ENCODE data around the gene RSPH3. TPM values are rescaled to one million over a fixed set of nuclear protein-coding genes. Genes with fewer than 3 reads are reported as not detected.
"Not testable (repeated sequence)": the region's sequence is repeated elsewhere in the genome, so short reads cannot be mapped to it uniquely, and the experiment has no call there.

The RSPH3 gene
- polyA plus RNA-seq, 1 experiment = 2.0 TPM

DNA sequence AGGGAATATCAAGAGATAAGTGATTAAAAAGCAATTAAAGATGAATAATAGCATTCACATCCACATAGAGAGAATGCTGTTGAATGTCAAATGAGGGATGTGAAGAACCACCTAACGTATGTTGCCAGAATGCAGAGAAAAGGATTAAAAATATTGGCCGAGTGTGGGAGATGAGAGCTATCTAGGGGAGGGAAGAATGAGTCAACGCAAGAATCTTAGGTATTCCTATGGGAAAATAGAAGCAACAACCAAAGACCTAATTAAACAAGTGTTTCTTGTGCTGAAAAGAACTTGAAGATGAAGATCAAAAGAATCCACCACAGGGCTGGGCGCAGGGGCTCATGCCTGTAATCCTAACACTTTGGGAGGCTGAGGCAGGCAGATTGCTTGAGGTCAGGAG, 12.2 kb upstream of the RSPH3 start:
- Histone ChIP-seq H3K27ac (ENCODE audit: low read depth, low read length) (no peak overlapping the region), H3K9me3 (ENCODE audit: control insufficient read depth, insufficient read depth, low read length) (no peaks in the 10 kb centered on the region), H3K27me3 (ENCODE audit: control insufficient read depth, insufficient read depth, low read length) (no peaks in the 10 kb centered on the region), H3K4me3 (ENCODE audit: low read depth, low read length) (no peak overlapping the region)
- CTCF ChIA-PET = no interaction called here
- TF ChIP-seq, protein P1, sequence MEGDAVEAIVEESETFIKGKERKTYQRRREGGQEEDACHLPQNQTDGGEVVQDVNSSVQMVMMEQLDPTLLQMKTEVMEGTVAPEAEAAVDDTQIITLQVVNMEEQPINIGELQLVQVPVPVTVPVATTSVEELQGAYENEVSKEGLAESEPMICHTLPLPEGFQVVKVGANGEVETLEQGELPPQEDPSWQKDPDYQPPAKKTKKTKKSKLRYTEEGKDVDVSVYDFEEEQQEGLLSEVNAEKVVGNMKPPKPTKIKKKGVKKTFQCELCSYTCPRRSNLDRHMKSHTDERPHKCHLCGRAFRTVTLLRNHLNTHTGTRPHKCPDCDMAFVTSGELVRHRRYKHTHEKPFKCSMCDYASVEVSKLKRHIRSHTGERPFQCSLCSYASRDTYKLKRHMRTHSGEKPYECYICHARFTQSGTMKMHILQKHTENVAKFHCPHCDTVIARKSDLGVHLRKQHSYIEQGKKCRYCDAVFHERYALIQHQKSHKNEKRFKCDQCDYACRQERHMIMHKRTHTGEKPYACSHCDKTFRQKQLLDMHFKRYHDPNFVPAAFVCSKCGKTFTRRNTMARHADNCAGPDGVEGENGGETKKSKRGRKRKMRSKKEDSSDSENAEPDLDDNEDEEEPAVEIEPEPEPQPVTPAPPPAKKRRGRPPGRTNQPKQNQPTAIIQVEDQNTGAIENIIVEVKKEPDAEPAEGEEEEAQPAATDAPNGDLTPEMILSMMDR (IDR thresholded peaks at IDR 0.05; ENCODE audit: low read depth, low read length) = no peak
- POLR2A ChIA-PET = no interaction called here
- no peak for DNase-seq (ENCODE audit: low read depth, low spot score)

DNA sequence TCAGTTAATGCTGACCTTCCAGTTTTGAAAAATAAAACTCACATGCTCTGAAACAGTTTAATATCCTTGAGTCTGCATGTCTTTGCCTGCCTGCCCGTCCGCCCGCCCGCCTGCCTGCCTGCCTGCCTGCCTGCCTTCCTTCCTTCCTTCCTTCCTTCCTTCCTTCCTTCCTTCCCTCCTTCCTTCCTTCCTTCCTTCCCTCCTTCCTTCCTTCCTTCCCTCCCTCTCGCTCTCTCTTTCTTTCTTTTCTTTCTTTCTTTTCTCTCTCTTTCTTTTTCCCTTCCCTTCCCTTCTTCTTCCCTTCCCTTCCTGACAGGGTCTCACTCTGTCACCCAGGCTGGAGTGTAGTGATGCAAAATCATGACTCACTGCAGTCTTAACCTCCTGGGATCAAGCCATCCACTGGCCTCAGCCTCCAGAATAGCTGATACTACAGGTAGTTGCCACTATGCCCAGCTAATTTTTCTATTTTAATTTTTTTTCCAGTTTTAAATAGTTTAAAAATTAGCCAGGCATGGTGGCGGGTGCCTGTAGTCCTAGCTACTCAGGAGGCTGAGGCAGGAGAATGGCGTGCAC, 10.1 kb upstream of the RSPH3 start:
- not testable (repeated sequence) for H3K4me3 ChIP-seq (ENCODE audit: low read depth, low read length); H3K27ac ChIP-seq (ENCODE audit: low read depth, low read length); H3K9me3 ChIP-seq (ENCODE audit: control insufficient read depth, insufficient read depth, low read length); DNase-seq (ENCODE audit: low read depth, low spot score); H3K27me3 ChIP-seq (ENCODE audit: control insufficient read depth, insufficient read depth, low read length)
- POLR2A ChIA-PET = interaction anchor here (0.7 kb wide), 1 partner anchor 94 kb away, joined by 3 read pairs; no protein-coding TSS in a partner anchor
- CTCF ChIA-PET = interaction anchor here (0.9 to 7.1 kb wide), 4 partner anchors 10 to 126 kb away, joined by 3 to 54 read pairs (median 23); partner anchors contain the start of gene RSPH3

DNA sequence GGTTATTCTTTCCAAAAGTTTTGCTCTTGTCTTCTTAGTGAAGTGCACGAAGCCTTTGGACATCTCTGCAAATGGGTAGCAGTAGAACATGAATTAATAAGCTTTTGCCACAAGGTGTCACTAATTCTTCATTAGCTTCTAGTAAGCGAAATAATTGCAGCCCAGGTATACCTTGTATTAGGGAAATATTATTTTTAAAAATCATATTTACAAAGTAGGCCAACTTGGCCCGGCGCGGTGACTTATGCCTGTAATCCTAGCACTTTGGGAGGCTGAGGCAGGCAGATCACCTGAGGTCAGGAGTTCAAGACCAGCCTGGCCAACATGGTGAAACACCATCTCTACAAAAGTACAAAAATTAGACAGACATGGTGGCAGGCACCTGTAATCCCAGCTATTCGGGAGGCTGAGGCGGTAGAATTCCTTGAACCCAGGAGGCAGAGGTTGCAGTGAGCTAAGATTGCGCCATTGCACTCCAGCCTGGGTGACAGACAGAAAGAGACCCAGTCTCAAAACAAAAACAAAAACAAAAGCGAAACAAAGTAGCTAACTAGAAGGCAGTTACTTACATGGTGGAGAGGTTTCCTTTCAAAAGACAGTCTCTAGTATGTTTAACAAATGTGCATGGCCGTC, 8.8 kb upstream of the RSPH3 start:
- CTCF ChIA-PET = interaction anchor here (1.0 to 7.1 kb wide), 9 partner anchors 8 to 303 kb away, joined by 3 to 54 read pairs (median 5); partner anchors contain the start of gene RSPH3
- Histone ChIP-seq H3K4me3 (ENCODE audit: low read depth, low read length) (no peak overlapping the region), H3K27me3 (ENCODE audit: control insufficient read depth, insufficient read depth, low read length) (no peaks in the 10 kb centered on the region), H3K27ac (ENCODE audit: low read depth, low read length) (no peak overlapping the region), H3K9me3 (ENCODE audit: control insufficient read depth, insufficient read depth, low read length) (no peaks in the 10 kb centered on the region)
- POLR2A ChIA-PET = no interaction called here
- TF ChIP-seq, protein P1 (IDR thresholded peaks at IDR 0.05; ENCODE audit: low read depth, low read length) = peak; percentile 38
- no peak for DNase-seq (ENCODE audit: low read depth, low spot score)

DNA sequence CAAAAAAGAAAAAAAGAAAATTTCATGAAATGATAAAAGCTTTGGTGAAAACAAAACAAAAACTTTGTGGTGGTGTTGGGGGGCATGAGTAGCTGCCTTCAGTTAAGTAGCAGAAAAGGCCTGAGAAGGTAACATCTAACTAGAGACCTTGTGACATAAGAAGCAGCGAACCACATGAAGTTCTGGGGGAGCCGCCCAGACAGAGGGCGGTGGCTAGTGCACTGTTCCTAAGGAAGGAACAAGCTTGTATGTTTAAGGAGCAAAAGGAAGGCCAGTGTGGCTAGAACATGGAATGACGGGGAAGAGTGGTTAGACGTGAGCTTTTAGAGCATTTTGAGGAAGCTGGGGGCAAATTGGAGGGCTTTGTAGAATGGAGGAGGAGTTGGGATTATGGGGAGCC, 7.5 kb upstream of the RSPH3 start:
- CTCF ChIA-PET = interaction anchor here (0.6 to 7.1 kb wide), 5 partner anchors 10 to 128 kb away, joined by 3 to 54 read pairs (median 4); no protein-coding TSS in a partner anchor
- TF ChIP-seq, protein P1 (IDR thresholded peaks at IDR 0.05; ENCODE audit: low read depth, low read length) = no peak
- Histone ChIP-seq H3K4me3 (ENCODE audit: low read depth, low read length) (no peak overlapping the region), H3K27me3 (ENCODE audit: control insufficient read depth, insufficient read depth, low read length) (no peaks in the 10 kb centered on the region), H3K27ac (ENCODE audit: low read depth, low read length) (no peak overlapping the region), H3K9me3 (ENCODE audit: control insufficient read depth, insufficient read depth, low read length) (no peaks in the 10 kb centered on the region)
- POLR2A ChIA-PET = interaction anchor here (0.7 kb wide), 1 partner anchor 100 kb away, joined by 5 read pairs; no protein-coding TSS in a partner anchor
- no peak for DNase-seq (ENCODE audit: low read depth, low spot score)

DNA sequence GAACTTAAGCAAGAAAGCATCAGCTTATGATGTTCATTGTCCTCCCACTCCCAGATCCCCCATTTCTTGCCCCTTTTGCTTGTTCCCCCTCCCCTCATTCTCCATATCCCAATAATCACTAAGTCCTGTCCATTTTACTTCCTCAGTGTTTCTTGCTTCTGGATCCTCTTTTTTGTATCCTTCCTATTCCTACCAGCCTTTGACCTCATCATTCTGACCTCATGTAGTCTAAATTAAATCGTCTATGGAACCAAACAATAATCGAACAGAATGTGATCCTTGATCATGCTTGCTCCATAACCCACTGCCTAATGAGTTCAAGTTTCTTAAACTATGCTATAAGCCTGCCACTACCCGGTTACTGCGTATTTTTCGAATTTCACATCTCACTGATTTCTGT, 5.4 kb upstream of the RSPH3 start:
- TF ChIP-seq, protein P1 (IDR thresholded peaks at IDR 0.05; ENCODE audit: low read depth, low read length) = no peak
- Histone ChIP-seq H3K27me3 (ENCODE audit: control insufficient read depth, insufficient read depth, low read length) (no peaks in the 10 kb centered on the region), H3K9me3 (ENCODE audit: control insufficient read depth, insufficient read depth, low read length) (no peaks in the 10 kb centered on the region), H3K27ac (ENCODE audit: low read depth, low read length) (no peak overlapping the region), H3K4me3 (ENCODE audit: low read depth, low read length) (no peak overlapping the region)
- no peak for DNase-seq (ENCODE audit: low read depth, low spot score)
- POLR2A ChIA-PET = no interaction called here
- CTCF ChIA-PET = interaction anchor here (7.1 kb wide), 1 partner anchor 130 kb away, joined by 54 read pairs; no protein-coding TSS in a partner anchor

Measured in AG04450 (cell line).